NCI-H1105 treated with DMSO at 0.1 percent for 48 hours (cell line): ENCODE data around the gene HBM.
"Not testable (repeated sequence)": the region's sequence is repeated elsewhere in the genome, so short reads cannot be mapped to it uniquely, and the experiment has no call there.

Experiments used
- DNase-seq: peaks from one replicate; lab custom pipeline; 2025; lab: John Stamatoyannopoulos, UW

The HBM gene

DNA sequence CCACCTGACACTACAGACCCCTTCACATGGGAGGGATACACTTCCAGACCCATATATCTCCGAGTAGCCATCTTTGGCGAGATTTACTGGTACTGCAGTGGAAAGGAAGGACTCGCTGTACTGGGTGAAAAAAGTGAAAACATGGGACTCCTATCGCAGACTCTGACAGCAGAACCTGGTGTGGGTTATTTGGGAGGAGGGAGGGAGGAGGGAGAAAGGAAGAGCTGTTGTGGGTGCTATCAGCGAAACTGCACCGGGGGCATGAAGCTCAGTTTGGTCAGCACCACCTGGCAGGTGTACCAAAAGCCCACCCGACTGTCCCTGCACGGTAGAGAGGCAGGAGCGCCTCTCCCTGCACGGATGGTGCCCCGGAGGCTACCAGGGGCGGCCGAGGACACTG lies 19.4 kb downstream of the HBM start:
- no peak for DNase-seq

DNA sequence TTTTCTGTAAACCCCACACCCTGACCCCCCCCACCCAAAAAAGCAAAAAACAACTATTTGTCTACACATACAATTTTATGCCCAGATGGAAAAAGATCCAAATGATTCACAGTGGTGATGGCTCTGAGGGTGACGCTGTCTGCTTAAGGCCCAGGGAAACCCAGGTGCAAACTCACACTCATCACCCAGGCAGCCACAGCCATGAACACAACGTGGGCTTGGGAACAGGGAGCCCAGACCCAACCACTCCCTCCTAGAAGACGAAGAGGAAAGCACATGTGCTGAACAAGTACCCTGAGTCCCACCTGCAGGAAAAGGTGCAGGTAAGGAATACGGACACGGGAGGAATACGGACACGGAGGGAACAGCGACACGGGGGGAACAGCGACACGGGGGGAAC lies 19.9 kb downstream of the HBM start:
- no peak for DNase-seq

DNA sequence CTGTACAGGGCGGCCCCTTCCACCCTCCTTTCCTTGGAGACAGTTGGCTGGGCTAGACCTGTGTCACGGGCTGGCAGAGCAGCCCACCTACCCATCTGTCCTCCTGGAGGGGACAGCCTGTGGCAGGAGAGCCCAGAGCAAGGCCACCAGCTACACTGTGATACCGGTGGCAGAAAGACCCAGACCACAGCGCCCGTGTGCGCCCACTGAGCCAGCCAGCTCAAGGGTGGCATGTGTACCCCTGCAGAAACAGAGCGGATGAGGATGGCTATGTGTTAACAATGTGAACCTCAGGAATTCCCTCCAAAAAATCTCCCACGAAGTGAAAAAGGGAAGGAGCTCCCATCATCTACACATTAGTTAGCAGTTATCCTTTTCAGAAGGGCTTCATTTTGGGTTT lies 21.6 kb downstream of the HBM start:
- no peak for DNase-seq

DNA sequence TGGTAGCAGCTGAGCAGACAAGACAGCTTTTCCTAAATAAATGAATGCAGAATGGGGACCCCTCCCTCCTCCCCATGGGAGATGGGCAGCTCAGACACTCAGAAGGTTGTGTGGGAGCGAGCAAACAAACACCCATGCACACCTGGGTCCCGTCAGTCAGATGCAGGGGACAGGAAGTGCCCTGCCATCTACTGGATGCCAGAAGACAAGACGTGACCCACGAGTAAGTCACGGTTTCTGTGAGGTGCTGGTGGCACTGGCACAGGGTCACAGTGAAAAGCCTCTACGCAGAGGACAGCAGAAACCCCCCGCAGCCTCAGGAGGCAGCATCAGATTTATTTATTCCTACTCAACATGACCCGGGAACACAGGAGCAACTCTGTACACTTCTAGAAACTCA lies 22.9 kb downstream of the HBM start:
- DNase-seq = no peak

DNA sequence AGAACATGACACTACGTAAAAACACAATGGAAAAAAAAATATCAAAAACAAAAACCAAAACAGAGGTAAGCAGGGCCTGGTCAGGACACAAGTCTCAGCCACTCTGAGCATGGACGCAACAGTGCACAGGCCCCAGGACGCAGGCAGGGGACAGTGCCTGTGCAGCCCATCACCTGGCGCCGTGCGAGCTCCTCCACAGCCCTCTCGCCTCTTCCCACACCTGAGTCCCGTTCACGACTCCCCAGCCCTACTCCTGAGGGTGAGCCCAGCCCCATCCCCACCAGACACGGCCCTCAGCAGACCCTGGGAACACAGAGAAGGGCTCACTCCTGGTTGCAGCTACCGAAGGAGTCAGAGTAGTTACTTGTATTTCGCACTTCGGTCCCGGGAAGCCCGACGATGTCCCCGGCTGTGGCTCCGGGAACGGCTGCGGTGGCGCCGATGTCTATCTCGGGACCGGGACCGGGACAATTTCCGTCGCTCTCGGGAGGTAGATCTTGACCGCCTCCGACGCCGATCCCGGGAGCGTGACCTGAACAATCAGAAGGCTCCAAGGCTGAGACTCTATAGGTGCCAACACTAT lies 23.9 kb downstream of the HBM start:
- no peak for DNase-seq

DNA sequence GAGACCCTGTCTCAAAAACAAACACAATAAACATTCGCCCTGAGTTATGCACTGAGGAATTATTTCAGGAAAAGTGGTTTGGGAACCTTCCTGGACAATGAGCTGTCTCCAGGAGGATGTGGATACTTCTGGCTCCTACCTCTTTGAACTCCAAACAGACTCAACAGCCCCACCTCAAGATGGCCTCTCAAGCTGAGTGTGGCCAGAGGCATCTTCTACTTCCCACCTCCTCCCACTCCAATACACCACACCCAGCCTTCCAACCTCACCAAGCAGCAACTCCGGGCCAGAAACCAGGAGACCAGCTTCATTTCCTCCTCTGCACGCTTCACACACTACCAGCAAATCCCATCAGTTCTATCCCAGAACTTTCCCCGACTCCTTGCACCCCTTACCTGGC lies 26.1 kb downstream of the HBM start:
- no peak for DNase-seq

DNA sequence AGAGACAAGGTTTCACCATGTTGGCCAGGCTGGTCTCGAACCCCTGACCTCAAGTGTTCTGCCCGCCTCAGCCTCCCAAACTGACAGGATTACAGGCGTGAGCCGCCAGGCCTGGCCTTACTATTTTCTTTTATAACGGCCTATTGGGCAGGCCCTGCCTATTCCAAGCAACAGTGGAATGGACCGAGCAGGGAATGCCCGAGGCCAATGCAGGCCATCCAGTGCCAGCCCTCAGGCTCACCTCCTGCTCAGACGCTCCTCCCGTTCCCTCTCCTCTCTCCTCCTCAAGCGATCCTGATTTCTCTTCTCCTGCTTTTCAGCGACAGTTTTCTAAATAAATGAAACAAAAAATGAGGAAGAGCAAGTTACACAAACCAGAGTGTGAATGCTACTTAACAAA lies 26.9 kb downstream of the HBM start:
- DNase-seq = no peak

DNA sequence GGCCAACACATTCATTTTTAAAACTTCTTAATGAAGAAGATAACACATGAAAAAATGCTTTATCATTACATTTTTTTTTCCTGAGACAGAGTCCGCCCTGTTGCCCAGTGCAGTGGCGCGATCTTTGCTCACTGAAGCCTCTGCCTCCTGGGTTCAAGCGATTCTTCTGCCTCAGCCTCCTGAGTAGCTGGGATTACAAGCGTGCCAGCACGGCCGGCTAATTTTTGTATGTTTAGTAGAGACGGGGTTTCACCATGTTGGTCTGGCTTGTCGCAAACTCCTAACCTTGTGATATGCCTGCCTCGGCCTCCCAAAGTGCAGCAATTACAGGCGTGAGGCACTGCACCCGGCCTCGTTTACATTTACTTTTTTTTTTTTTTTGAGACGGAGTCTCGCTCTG lies 27.7 kb downstream of the HBM start:
- no peak for DNase-seq

DNA sequence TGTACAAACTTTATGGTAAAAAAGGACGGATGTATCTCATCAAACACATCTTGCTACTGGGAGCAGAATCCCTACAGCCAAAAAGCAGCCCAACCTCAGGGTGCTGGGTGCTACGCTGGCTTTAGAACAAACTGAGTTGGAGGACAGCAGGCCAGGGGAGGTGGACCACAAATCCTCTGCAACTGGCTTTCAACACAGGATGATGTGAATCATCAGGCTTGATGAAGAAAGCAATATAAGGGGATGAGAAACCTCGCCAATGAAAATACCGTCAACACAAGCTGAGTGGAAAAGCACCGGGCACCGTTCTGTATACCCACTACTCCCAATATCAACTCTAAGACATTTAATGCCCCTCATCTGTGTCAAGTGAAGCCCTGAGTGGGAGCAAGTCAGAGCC lies 28.7 kb downstream of the HBM start:
- DNase-seq = no peak

DNA sequence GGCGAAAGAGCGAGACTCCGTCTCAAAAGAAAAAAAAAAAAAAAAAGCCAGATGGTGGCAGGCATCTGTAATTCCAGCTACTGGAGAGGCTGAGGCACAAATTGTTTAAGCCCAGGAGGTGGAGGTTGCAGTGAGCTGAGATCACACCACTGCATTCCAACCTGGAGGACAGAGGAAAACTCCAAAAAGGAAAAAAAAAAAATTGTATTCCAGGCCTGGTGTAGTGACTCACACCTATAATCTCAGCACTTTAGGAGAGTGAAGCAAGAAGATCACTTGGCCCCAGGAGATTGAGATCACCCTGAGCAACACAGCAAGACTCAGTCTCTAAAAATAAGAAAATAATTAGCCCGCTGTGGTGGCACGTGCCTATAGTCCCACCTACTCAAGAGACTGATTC lies 34.6 kb downstream of the HBM start:
- DNase-seq = no peak

DNA sequence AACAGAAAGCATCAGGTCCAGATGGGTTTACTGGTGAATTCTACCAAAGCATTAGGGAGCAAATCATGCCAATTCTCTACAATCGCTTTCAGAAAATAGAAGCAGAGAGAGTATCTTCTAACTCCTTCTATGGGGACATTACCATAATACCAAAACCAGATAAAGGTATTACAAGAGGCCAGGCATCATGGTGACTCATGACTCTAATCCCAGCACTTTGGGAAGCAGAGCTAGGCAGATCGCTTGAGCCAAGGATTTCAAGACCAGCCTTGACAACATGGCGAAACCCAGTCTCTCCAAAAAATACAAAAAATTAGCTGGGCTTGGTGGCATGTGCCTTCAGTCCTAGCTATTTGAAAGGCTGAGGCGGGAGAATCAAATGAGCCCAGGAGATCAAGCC lies 37.5 kb downstream of the HBM start:
- DNase-seq = no peak

DNA sequence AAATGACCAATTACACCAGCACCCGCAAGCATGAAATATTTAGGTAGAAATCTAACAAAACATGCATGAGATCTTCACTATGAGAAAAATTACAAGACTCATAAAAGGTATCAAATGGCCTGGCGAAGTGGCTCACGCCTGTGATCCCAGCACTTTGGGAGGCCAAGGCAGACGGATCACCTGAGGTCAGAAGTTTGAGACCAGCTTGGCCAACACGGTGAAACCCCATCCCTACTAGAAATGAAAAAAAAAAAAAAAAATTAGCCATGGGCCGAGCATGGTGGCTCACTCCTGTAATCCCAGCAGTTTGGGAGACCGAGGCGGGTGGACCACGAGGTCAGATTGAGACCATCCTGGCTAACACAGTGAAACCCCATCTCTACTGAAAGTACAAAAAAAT lies 38.3 kb downstream of the HBM start:
- not testable (repeated sequence) for DNase-seq

DNA sequence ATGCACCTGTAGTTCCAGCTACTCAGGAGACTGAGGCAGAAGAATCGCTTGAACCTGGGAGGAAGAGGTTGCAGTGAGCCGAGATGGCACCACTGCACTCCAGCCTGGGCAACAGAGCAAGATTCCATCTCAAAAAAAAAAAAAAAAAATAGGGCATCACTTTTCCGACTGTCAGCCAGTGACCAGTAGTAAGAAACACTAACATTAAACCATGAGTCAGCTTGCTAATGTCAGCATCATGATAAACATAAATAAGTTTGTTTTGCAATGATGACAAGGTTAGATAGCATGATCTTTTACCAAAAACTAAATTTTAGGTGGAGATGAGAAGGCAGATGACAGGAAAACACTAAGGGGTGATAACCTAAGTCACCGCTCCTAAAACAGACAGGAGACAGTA lies 43.6 kb downstream of the HBM start:
- DNase-seq = not testable (repeated sequence)

DNA sequence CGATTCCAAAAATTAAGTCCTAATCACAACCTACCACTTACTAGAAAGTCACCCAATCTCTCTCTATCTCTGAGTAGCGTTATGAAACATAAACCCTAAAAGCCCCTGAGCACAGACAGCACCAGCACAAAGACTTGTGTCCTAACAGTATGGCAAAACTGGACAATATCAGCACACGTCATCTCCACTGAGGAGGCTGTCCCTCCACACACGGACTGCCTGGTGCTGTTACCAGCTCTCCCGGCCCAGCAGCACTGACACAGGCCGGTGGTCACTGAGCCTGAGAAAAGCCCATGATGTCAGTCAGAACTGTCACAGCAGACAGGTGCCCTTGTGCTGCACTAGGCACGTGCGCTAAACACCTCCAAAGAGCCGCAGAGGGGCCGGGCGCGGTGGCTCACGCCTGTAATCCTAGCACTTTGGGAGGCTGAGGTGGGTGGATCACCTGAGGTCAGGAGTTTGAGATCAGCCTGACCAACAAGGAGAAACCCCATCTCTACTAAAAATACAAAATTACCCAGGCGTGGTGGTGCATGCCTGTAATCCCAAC lies 45.9 kb downstream of the HBM start:
- DNase-seq = not testable (repeated sequence)

DNA sequence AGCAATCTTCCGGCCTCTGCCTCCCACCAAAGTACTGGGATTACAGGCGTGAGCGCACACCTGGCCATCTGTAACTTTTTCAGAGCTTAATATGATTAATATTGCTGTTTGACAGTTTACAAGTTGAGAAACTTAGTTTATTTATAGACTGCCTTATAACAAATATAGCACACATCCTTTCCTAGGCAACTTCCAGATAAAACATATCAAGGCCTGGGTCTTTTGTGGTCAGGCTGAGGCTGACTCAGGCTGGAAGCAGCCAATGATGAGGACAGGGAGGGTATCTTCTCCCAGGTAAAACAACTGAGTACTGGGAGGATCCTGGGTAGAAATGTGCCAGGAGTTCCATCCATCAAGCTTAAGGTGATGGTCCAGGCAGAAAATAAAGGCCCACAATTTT lies 47.2 kb downstream of the HBM start:
- no peak for DNase-seq
